RWPE1 (cell line): ENCODE measurements around the gene EEF1A2.
"Not testable (repeated sequence)": the region's sequence is repeated elsewhere in the genome, so short reads cannot be mapped to it uniquely, and the experiment has no call there.

ENCODE experiments used
- CTCF ChIA-PET: fragments of 350-600 bp; sonication (Branson Sonifier 250); formaldehyde crosslinking; extraction: SDS; loops from one replicate; lab custom pipeline; 2021; lab: Yijun Ruan, JAX
- POLR2A ChIA-PET: fragments of 400-600 bp; formaldehyde crosslinking; extraction: SDS; loops from one replicate; lab custom pipeline; 2020; ENCODE audit warnings: antibody characterized with exemption; ENCODE audit not compliant: low non-redundant PET; lab: Yijun Ruan, JAX
- DNase-seq: peaks from one replicate; pipeline ENCODE4 v3.0.0; 2012; ENCODE audit warnings: low spot score
- H3K27ac ChIP-seq: fragments of 450-650 bp; 2 replicates; pipeline ENCODE4 v1.5.1; 2017
- TF ChIP-seq, protein P1 (sequence below): fragments of 450-650 bp; conservative IDR thresholded peaks from 2 replicates; pipeline ENCODE4 v1.5.1; 2017; ENCODE audit warnings: low read depth, mild to moderate bottlenecking

The EEF1A2 gene

DNA sequence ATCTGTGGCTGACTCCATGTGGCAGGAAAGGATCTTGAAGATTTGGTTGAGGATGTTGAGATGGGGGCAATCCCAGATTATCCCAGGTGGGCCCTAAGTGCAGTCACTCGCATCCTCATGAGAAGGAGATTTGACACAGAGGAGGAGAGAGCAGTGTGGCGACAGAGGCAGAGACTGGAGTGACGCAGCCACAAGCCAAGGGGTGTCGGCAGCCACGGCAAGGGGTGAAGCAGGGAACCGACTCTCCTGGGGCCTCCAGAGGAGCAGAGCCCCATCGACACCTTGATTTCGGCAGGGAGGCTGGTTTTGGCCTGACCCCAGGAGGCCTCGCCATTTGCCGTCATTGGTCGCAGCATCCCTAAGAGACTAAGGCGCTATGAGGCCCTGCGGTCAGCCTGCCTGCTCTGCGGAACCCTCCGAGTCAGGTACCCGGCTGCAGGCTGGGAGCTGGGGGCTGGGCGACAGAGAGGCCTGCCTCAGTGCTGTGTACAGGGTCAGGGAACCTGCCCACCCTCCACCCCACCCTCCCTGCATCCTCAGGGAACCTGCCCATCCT is 12.5 kb downstream of the EEF1A2 start:
- ChIA-PET CTCF (no interaction called here), POLR2A (no interaction called here)
- no peak for DNase-seq
- TF ChIP-seq, protein P1, sequence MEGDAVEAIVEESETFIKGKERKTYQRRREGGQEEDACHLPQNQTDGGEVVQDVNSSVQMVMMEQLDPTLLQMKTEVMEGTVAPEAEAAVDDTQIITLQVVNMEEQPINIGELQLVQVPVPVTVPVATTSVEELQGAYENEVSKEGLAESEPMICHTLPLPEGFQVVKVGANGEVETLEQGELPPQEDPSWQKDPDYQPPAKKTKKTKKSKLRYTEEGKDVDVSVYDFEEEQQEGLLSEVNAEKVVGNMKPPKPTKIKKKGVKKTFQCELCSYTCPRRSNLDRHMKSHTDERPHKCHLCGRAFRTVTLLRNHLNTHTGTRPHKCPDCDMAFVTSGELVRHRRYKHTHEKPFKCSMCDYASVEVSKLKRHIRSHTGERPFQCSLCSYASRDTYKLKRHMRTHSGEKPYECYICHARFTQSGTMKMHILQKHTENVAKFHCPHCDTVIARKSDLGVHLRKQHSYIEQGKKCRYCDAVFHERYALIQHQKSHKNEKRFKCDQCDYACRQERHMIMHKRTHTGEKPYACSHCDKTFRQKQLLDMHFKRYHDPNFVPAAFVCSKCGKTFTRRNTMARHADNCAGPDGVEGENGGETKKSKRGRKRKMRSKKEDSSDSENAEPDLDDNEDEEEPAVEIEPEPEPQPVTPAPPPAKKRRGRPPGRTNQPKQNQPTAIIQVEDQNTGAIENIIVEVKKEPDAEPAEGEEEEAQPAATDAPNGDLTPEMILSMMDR = no peak
- H3K27ac ChIP-seq = no peak overlapping the region

DNA sequence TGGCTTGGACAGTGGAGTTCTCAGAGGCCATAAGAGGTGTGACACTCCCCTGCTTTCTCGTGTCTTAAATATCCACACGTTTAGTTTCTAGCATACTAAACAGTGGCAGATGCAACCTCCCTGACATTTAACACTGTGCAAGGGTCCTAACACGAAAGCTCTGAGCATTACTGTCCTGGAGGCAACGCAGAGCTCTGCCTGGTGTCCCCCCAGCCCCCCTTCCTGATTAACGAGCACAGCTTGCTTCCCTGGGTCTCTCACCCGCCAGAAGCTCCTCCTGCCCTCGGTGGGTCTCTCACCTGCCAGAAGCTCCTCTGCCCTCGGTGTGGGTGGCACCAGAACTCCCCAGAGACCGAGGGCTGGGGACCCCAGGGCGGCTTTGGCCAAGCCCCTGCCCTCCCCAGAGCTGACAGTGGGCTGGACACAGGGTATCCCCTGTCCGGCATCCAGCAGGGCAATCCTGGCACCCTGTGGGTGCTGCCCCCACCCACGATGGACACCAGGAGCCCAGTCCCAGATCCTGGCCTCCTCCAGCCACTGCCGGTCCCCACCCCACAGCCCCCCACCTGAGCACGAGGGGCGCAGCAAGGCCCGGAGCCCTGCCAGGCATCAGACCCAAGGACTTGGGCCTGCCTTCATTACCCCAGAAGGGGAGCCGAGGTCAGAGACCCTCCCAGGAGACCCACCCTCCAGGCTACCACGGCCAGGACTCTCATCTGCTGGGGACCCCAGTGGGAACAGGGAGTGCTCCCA is 14.1 kb downstream of the EEF1A2 start:
- no peak for DNase-seq
- TF ChIP-seq, protein P1 = no peak
- H3K27ac ChIP-seq = no peak overlapping the region
- CTCF ChIA-PET = interaction anchor here (1.0 to 2.2 kb wide), 3 partner anchors 11 to 175 kb away, joined by 3 to 11 read pairs (median 8); no protein-coding TSS in a partner anchor
- POLR2A ChIA-PET = no interaction called here

DNA sequence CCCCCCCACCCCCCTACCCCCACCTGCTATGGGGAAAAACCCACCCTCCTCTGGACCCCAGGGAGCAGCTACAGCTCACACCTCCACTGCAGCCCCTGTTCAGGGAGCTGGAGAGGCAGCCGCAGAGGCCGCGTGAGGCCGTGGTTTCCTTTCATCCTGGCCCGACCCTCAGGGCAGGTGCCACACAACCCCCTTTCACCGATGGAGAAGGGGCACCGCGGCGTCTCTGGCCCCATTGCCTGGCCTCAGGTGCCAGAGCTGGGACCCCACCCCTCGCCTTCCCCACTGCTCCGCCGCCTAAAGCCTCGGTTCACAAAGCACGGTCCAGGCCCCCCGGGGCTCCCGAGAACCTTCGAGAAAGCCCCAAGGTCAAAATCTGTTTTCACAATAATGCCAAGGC is 14.6 kb downstream of the EEF1A2 start:
- ChIA-PET POLR2A (interaction anchor here (0.7 kb wide), 1 partner anchor 368 kb away, joined by 3 read pairs; no protein-coding TSS in a partner anchor), CTCF (interaction anchor here (0.6 to 2.2 kb wide), 6 partner anchors 12 to 185 kb away, joined by 3 to 11 read pairs (median 3); no protein-coding TSS in a partner anchor)
- DNase-seq = no peak
- TF ChIP-seq, protein P1 = no peak
- no peak overlapping the region for H3K27ac ChIP-seq

DNA sequence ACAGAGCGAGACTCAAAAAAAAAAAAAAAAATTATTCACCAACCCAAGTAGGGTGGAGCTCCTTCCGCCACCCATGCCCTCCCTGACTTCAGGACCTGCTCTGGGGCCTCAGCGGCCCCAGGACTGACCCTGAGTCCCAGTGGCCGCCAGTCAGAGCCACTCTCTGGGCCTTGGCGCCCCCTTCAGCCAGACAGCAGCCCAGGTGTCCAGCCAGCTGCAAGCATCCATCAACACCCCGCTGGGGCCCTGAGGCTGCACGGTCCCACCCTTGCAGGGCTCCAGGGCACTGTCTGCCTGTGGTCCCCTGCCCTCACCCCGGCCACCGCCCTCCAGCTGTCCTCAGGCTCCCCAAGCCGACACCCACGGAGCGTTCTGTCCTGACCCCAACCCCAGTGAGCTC is 15.0 kb downstream of the EEF1A2 start:
- no peak for DNase-seq
- CTCF ChIA-PET = interaction anchor here (0.6 to 2.2 kb wide), 7 partner anchors 12 to 1424 kb away, joined by 3 to 11 read pairs (median 3); no protein-coding TSS in a partner anchor
- no peak overlapping the region for H3K27ac ChIP-seq
- TF ChIP-seq, protein P1 = no peak
- POLR2A ChIA-PET = interaction anchor here (0.6 to 0.7 kb wide), 2 partner anchors 42 to 367 kb away, joined by 3 to 6 read pairs; no protein-coding TSS in a partner anchor

DNA sequence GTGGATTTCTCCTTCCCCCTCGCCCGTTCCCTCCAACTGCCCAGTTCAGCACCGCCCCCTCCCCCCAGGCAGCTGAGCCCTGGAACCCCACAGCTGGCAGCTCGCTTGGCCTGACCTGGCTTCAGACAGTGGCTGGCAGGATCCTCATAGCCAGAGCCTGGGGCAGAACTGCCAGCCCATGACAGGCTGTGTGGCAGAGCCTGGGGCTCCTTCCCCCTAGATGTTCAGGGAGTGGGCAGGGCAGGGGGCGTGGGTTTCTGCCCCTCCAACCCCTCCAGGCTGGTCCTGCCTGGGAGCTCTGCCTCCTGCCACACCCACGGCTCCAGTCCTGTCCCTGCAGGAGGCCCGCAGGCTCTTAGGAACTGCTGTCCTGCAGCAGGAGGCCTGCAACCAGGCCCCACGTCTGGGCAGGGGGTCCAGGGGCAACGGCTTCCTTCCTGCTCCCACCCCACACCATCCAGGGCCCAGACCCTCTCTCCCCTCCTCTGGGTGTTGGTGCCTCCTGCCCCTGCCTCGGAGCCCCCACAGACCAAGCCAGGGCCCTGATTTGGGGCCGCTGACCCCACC is 16.8 kb downstream of the EEF1A2 start:
- POLR2A ChIA-PET = no interaction called here
- TF ChIP-seq, protein P1 = no peak
- H3K27ac ChIP-seq = no peak overlapping the region
- DNase-seq = no peak
- CTCF ChIA-PET = interaction anchor here (0.5 to 1.4 kb wide), 4 partner anchors 14 to 83 kb away, joined by 3 to 4 read pairs (median 4); no protein-coding TSS in a partner anchor

DNA sequence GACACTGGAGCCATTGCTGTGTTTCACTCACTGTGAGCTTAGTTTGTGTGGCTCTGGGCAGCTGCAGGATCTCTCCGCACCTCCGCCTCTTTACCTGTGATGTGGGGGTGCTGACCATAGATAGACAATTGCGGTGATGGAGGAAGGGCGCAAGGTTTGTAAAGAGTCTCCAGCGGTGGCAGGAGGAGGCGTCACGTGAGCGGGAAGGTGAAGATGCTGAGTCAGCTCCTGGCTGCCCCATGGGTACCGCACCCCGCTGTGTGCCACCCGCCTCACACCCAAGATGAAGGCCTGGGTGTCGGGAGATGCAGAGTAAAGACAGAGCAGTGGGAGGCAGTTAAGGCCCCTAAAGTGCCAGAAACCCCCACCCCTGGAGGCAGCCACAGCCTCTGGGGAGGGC is 17.4 kb downstream of the EEF1A2 start:
- ChIA-PET CTCF (interaction anchor here (0.6 to 1.4 kb wide), 3 partner anchors 14 to 39 kb away, joined by 3 to 8 read pairs (median 4); no protein-coding TSS in a partner anchor), POLR2A (interaction anchor here (0.6 kb wide), 1 partner anchor 293 kb away, joined by 3 read pairs; no protein-coding TSS in a partner anchor)
- no peak overlapping the region for H3K27ac ChIP-seq
- DNase-seq = no peak
- TF ChIP-seq, protein P1 = no peak

DNA sequence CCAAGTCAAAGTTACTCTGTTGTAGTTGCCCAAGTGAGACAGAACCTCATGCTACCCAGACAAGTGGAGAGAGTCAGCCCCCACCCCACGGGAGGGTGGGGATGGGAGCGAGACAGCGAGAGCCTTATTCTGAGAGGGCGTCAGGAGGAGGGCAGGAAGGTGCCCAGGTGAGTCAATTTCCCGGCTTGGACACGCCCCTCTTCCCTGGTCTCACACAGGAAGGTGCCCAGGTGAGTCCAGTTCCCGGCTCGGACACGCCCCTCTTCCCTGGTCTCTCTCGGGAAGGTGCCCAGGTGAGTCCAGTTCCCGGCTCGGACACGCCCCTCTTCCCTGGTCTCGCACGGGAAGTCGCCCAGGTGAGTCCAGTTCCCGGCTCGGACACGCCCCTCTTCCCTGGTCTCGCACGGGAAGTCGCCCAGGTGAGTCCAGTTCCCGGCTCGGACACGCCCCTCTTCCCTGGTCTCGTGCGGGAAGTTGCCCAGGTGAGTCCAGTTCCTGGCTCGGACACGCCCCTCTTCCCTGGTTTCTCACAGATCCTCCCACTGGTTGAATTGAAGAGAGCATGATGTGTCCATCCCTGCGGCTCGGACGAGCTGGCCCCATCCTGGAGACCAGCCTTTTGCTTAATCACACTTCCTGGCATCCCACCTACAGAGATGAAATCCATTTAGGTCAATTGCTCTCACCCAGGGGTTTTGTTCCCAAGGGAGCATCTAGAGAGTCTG is 19.0 kb downstream of the EEF1A2 start:
- POLR2A ChIA-PET, H3K27ac ChIP-seq: not testable (repeated sequence)
- CTCF ChIA-PET = interaction anchor here (0.6 to 0.7 kb wide), 2 partner anchors 15 to 1124 kb away, joined by 3 read pairs; no protein-coding TSS in a partner anchor
- DNase-seq = peak; percentile 74
